Neuronal stem cell (in vitro differentiated cells): ENCODE measurements around the gene BCKDHB.

Experiments used
- DNase-seq: peaks from one replicate; pipeline ENCODE4 v3.0.0-alpha.2; 2013; ENCODE audit warnings: low spot score
- H2AFZ ChIP-seq: one replicate; pipeline ENCODE4 v1.6.1; 2013; ENCODE audit warnings: mild to moderate bottlenecking, low read length, inconsistent platforms
- H2AK5ac ChIP-seq: 2 replicates; pipeline ENCODE4 v1.6.1; 2013; ENCODE audit warnings: low read depth, mild to moderate bottlenecking, inconsistent platforms, low read length, moderate library complexity, mixed read lengths
- H2BK120ac ChIP-seq: 2 replicates; pipeline ENCODE4 v1.6.1; 2013; ENCODE audit warnings: low read depth, mild to moderate bottlenecking, inconsistent platforms, low read length, moderate library complexity, mixed read lengths
- H2BK12ac ChIP-seq: one replicate; pipeline ENCODE4 v1.6.1; 2013; ENCODE audit warnings: low read length, inconsistent platforms
- H2BK15ac ChIP-seq: 2 replicates; pipeline ENCODE4 v1.6.1; 2013; ENCODE audit warnings: mild to moderate bottlenecking, low read length, inconsistent platforms, mixed read lengths
- H2BK5ac ChIP-seq: one replicate; pipeline ENCODE4 v1.6.1; 2013; ENCODE audit warnings: inconsistent platforms, mild to moderate bottlenecking, low read length, moderate library complexity
- H3K14ac ChIP-seq: one replicate; pipeline ENCODE4 v1.6.1; 2013; ENCODE audit warnings: low read length, inconsistent platforms
- H3K18ac ChIP-seq: 2 replicates; pipeline ENCODE4 v1.6.1; 2013; ENCODE audit warnings: low read length, inconsistent platforms
- H3K23ac ChIP-seq: 2 replicates; pipeline ENCODE4 v1.6.1; 2013; ENCODE audit warnings: low read depth, mild to moderate bottlenecking, mixed read lengths, low read length, inconsistent platforms; ENCODE audit not compliant: poor library complexity
- H3K27ac ChIP-seq: replicated peaks from 3 replicates; pipeline ENCODE4 v1.5.1; 2013; ENCODE audit warnings: low read length, inconsistent platforms
- H3K27me3 ChIP-seq, 3 experiments: 2 replicates each; pipeline ENCODE4 v1.6.1; 2013; ENCODE audit warnings: low read length in 3 of 3, mild to moderate bottlenecking in 2 of 3, inconsistent platforms in 1 of 3, low read depth in 1 of 3, mixed read lengths in 1 of 3, moderate library complexity in 1 of 3; ENCODE audit not compliant: control insufficient read depth in 3 of 3, insufficient read depth in 3 of 3
- H3K36me3 ChIP-seq, 2 donors: replicated peaks in 1 of 2; 2 replicates each; pipeline ENCODE4 v1.6.1; 2013; ENCODE audit warnings: low read length in 2 of 2; ENCODE audit not compliant: control insufficient read depth in 2 of 2, insufficient read depth in 2 of 2
- H3K4ac ChIP-seq: 2 replicates; pipeline ENCODE4 v1.6.1; 2013; ENCODE audit warnings: inconsistent platforms, mild to moderate bottlenecking, low read length, moderate library complexity
- H3K4me1 ChIP-seq, 2 donors: 1 replicate in 1 of 2; 2 replicates in 1 of 2; pipeline ENCODE4 v1.6.1; 2013; ENCODE audit warnings: low read length in 2 of 2, low read depth in 1 of 2; ENCODE audit not compliant: control insufficient read depth in 2 of 2, insufficient read depth in 1 of 2
- H3K4me2 ChIP-seq: one replicate; pipeline ENCODE4 v1.6.1; 2013; ENCODE audit warnings: mild to moderate bottlenecking, low read length, inconsistent platforms; ENCODE audit not compliant: insufficient read depth, poor library complexity, severe bottlenecking
- H3K4me3 ChIP-seq, 2 donors: 2 replicates each; pipeline ENCODE4 v1.5.1; 2013; ENCODE audit warnings: low read length in 2 of 2, mild to moderate bottlenecking in 2 of 2, inconsistent platforms in 1 of 2, moderate library complexity in 1 of 2
- H3K79me1 ChIP-seq: one replicate; pipeline ENCODE4 v1.6.1; 2013; ENCODE audit warnings: low read depth, mild to moderate bottlenecking, inconsistent platforms, low read length, moderate library complexity
- H3K9ac ChIP-seq: one replicate; pipeline ENCODE4 v1.6.1; 2013; ENCODE audit warnings: mild to moderate bottlenecking, low read depth, low read length, inconsistent platforms; ENCODE audit not compliant: poor library complexity
- H3K9me3 ChIP-seq, 2 donors: replicated peaks in 1 of 2; 2 replicates each; pipeline versions ENCODE3 to v1.6.1; 2013; ENCODE audit warnings: low read length in 2 of 2, mild to moderate bottlenecking in 2 of 2, inconsistent platforms in 1 of 2, low read depth in 1 of 2, mixed read lengths in 1 of 2, moderate library complexity in 1 of 2; ENCODE audit not compliant: control insufficient read depth in 2 of 2, insufficient read depth in 1 of 2
- H4K8ac ChIP-seq: one replicate; pipeline ENCODE4 v1.6.1; 2013; ENCODE audit warnings: low read depth, mild to moderate bottlenecking, inconsistent platforms, low read length, moderate library complexity
- H4K91ac ChIP-seq: one replicate; pipeline ENCODE4 v1.6.1; 2013; ENCODE audit warnings: low read length, low read depth, mild to moderate bottlenecking, inconsistent platforms; ENCODE audit not compliant: poor library complexity
- WGBS, 2 donors: extraction: QIAGEN DNeasy Blood & Tissue Kit; methylation state at CpG; one replicate each; pipeline ENCODE4 v1.1.7; 2013; ENCODE audit warnings: missing lambda C conversion rate in 2 of 2, mixed read lengths in 1 of 2; ENCODE audit not compliant: insufficient read length in 2 of 2, insufficient replicate concordance in 1 of 2; ENCODE audit errors: extremely low coverage in 2 of 2; 5-methylcytosine and 5-hydroxymethylcytosine counted together

Gene BCKDHB

GRCh38 chr6:80331522-80331921 is 225.1 kb downstream of the BCKDHB start:
- Histone ChIP-seq H2AK5ac (no peak overlapping the region), H3K79me1 (no peaks in the 10 kb centered on the region), H2BK12ac (no peak overlapping the region), H3K4me2 (no peak overlapping the region), H3K9me3 (no peaks in the 10 kb centered on the region), H3K4me3 (no peak overlapping the region), H3K23ac (no peak overlapping the region), H2BK120ac (no peak overlapping the region), H3K4me1 (peaks cover 17 to 74% of the 10 kb centered on the region in 2 donors), H3K9ac (no peak overlapping the region), H3K4ac (no peak overlapping the region), H2AFZ (peak overlapping the region; percentile 32), H2BK15ac (no peak overlapping the region), H2BK5ac (no peak overlapping the region), H4K91ac (no peak overlapping the region), H3K36me3 (no peaks in the 10 kb centered on the region), H3K27me3 (no peaks in the 10 kb centered on the region), H3K18ac (no peak overlapping the region), H3K27ac (peak overlapping the region; percentile 13), H4K8ac (no peak overlapping the region), H3K14ac (no peak overlapping the region)
- WGBS, 2 donors: no CpG with 5 or more reads among the region's 2 CpGs
- DNase-seq: no peak

DNA sequence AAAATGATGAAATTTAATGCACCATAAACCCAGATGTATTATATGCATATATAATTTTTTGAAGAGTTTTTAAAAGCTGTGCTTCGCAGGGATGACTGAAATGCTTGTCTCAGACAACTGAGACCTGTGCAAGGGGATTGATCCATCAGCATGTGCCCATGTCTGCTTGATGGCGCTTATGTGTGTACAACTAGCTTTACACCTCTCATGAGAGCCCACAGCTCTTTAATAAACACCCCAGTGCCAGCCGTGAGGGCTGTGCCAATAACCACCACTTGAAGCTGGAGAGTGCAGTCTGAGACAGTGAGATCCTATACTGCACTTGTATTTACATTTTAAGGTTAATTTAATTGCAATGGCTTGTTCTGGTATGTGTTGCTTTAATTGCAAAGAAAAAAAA is 225.5 kb downstream of the BCKDHB start:
- Histone ChIP-seq H3K4me2 (no peak overlapping the region), H3K18ac (no peak overlapping the region), H3K27ac (no peak overlapping the region), H4K91ac (no peak overlapping the region), H3K4ac (no peak overlapping the region), H3K4me1 (peaks cover 17 to 76% of the 10 kb centered on the region in 2 donors), H2BK12ac (no peak overlapping the region), H3K36me3 (no peaks in the 10 kb centered on the region), H2AK5ac (no peak overlapping the region), H3K9me3 (no peaks in the 10 kb centered on the region), H3K9ac (no peak overlapping the region), H3K27me3 (no peaks in the 10 kb centered on the region), H3K14ac (no peak overlapping the region), H2BK5ac (no peak overlapping the region), H2BK120ac (no peak overlapping the region), H3K4me3 (no peak overlapping the region), H3K79me1 (no peaks in the 10 kb centered on the region), H2AFZ (no peak overlapping the region), H2BK15ac (no peak overlapping the region), H4K8ac (no peak overlapping the region), H3K23ac (no peak overlapping the region)
- no CpG with 5 or more reads among the region's 3 CpGs for WGBS, 2 donors
- no peak for DNase-seq

GRCh38 chr6:80333342-80333741 is 226.9 kb downstream of the BCKDHB start:
- H3K27ac ChIP-seq: no peak overlapping the region
- H3K18ac ChIP-seq: no peak overlapping the region
- H3K36me3 ChIP-seq: no peaks in the 10 kb centered on the region
- no peaks in the 10 kb centered on the region for H3K9me3 ChIP-seq
- no peak overlapping the region for H3K23ac ChIP-seq
- DNase-seq: no peak
- H2AFZ ChIP-seq: no peak overlapping the region
- H2AK5ac ChIP-seq: no peak overlapping the region
- H4K8ac ChIP-seq: no peak overlapping the region
- no peak overlapping the region for H2BK120ac ChIP-seq
- peaks cover 14 to 69% of the 10 kb centered on the region in 2 donors for H3K4me1 ChIP-seq
- no peak overlapping the region for H2BK12ac ChIP-seq
- H3K27me3 ChIP-seq: no peaks in the 10 kb centered on the region
- H3K4me3 ChIP-seq: no peak overlapping the region
- H3K9ac ChIP-seq: no peak overlapping the region
- no peak overlapping the region for H2BK15ac ChIP-seq
- no peak overlapping the region for H3K4ac ChIP-seq
- no peaks in the 10 kb centered on the region for H3K79me1 ChIP-seq
- H3K14ac ChIP-seq: no peak overlapping the region
- H2BK5ac ChIP-seq: no peak overlapping the region
- no CpG with 5 or more reads among the region's 3 CpGs for WGBS, 2 donors
- no peak overlapping the region for H3K4me2 ChIP-seq
- no peak overlapping the region for H4K91ac ChIP-seq

DNA sequence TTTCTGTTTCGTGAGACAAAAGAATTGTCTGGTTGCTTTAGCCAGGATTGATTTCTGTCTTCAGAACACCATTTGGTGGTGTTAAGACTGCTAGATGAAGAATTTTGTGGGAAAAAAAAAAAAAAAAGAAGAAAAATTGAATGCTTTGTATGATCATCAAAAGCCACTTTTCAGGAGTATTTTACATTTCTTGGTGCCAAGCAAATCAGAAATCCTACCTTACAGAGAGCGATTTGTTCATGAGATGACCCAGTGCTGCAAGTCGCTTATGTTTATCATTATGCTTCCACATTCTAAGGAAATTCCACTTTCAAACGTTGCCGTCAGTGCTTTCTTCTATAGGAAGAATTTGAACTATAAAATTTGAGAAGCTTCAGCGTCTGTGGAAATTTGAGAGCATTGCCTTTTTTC is 228.7 kb downstream of the BCKDHB start:
- H3K23ac ChIP-seq: no peak overlapping the region
- H3K4ac ChIP-seq: no peak overlapping the region
- H3K14ac ChIP-seq: no peak overlapping the region
- no peak overlapping the region for H3K27ac ChIP-seq
- no peaks in the 10 kb centered on the region for H3K36me3 ChIP-seq
- no peak overlapping the region for H2BK5ac ChIP-seq
- DNase-seq: no peak
- H2BK120ac ChIP-seq: no peak overlapping the region
- WGBS, 2 donors: no CpG with 5 or more reads among the region's 6 CpGs
- H3K4me3 ChIP-seq: peak overlapping the region in 1 of 2 donors; percentile 32
- H2AK5ac ChIP-seq: no peak overlapping the region
- H3K79me1 ChIP-seq: no peaks in the 10 kb centered on the region
- no peak overlapping the region for H3K4me2 ChIP-seq
- peak overlapping the region; percentile 84 for H2AFZ ChIP-seq
- H2BK15ac ChIP-seq: no peak overlapping the region
- no peak overlapping the region for H4K8ac ChIP-seq
- H3K18ac ChIP-seq: no peak overlapping the region
- H3K27me3 ChIP-seq: no peaks in the 10 kb centered on the region
- H3K4me1 ChIP-seq: peaks cover 8 to 51% of the 10 kb centered on the region in 2 donors
- no peak overlapping the region for H4K91ac ChIP-seq
- H3K9ac ChIP-seq: no peak overlapping the region
- H2BK12ac ChIP-seq: no peak overlapping the region
- no peaks in the 10 kb centered on the region for H3K9me3 ChIP-seq
